Heart left ventricle (tissue), 13 donors: ENCODE results near the gene GSK3B.

Experiments used
- POLR2A ChIP-seq, 2 donors: fragments of 450-650 bp; IDR thresholded peaks; one replicate each; pipeline ENCODE4 v1.6.1; 2017; ENCODE audit warnings: antibody characterized with exemption in 2 of 2, mild to moderate bottlenecking in 2 of 2, moderate library complexity in 2 of 2
- TF ChIP-seq, protein P1 (sequence below), 12 donors: fragments of 200-600 bp; sonication (generic) in 4 of 12; IDR thresholded peaks; one replicate each; pipeline versions ENCODE4 v1.5.0 to v1.8.0; 2018 to 2022; ENCODE audit warnings: antibody characterized with exemption in 12 of 12, mild to moderate bottlenecking in 5 of 12
- donor health status: ischemic (EF 13 %, LVEDD 7.1; RV severe dilation, severe dysfunction).
- donor health status: DM: no; HTN: yes; CAD: no.
- donor health status: DM: no; HTN: no; CAD: no.
- donor health status: ischemic (EF 25% LVEDD 6.9; RV normal size, moderate dysfunction).
- donor health status: ischemic (EF 25% LVEDD 5.7; RV mildly dilated, moderate dysfunction).
- donor health status: ischemic (EF 35%, LVEDD 5.7; RV mildly dilated, moderate dysfunction).
- donor health status: nonischemic (EF 11% LVEDD 7.7; RV severe dilation, severe dysfunction).
- donor health status: DM: yes; HTN: yes; CAD: no.
- donor health status: PGD.
- donor health status: ischemic (EF 29% LVEDD 5.4; RV normal size, mild dysfunction).
- donor health status: nonischemic (EF 23%, LVEDD 6.1; RV moderate dilation, normal function).

DNA sequence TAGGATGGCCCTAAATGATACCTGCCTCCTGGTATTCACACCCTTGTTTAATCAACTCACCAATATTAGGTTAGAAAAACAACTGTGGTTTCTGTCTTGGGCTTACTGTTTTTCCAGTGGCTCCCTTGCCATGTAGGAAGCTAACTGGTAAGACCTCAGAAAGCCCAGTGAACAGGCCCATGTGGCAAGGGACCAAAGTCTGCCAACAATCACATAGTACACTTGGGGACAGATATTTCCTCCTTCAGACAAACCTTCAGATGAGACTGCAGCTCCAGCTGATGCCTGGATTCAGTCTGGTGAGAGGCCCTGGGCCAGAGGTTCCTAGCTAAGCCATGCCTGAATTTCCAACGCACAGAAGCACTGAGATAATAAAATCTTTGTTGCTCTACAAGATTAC lies 96.1 kb downstream of the GSK3B start:
- TF ChIP-seq, protein P1, sequence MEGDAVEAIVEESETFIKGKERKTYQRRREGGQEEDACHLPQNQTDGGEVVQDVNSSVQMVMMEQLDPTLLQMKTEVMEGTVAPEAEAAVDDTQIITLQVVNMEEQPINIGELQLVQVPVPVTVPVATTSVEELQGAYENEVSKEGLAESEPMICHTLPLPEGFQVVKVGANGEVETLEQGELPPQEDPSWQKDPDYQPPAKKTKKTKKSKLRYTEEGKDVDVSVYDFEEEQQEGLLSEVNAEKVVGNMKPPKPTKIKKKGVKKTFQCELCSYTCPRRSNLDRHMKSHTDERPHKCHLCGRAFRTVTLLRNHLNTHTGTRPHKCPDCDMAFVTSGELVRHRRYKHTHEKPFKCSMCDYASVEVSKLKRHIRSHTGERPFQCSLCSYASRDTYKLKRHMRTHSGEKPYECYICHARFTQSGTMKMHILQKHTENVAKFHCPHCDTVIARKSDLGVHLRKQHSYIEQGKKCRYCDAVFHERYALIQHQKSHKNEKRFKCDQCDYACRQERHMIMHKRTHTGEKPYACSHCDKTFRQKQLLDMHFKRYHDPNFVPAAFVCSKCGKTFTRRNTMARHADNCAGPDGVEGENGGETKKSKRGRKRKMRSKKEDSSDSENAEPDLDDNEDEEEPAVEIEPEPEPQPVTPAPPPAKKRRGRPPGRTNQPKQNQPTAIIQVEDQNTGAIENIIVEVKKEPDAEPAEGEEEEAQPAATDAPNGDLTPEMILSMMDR (IDR thresholded peaks at IDR 0.05) = no peak
- no peak for TF ChIP-seq POLR2A (IDR thresholded peaks at IDR 0.05)
